K562 (cell line): ENCODE results near the gene DLK2. TPM values are rescaled to one million over a fixed set of nuclear protein-coding genes. Genes with fewer than 3 reads are reported as not detected.

Source experiments
- ATAC-seq: fragments of 200-7000 bp; cut with Tn5 transposase; 3 replicates; pipeline ENCODE4 v1.9.1; 2020; ENCODE audit warnings: moderate library complexity
- BruUV-seq: library from RNA; stranded (reverse); fragments of 400-500 nt; replicated peaks from 2 replicates; lab custom pipeline; 2021; lab: Mats Ljungman, UMichigan
- CTCF ChIA-PET: fragments of 300-600 bp; formaldehyde crosslinking; extraction: SDS; loops from one replicate; lab custom pipeline; 2021; ENCODE audit warnings: low intra/inter-chr PET ratio; lab: Yijun Ruan, JAX
- POLR2A ChIA-PET: fragments of 300-600, 350-650 bp; sonication (Branson Sonifier 250); formaldehyde crosslinking; extraction: SDS; loops from one replicate; lab custom pipeline; 2021; ENCODE audit warnings: antibody characterized with exemption, inconsistent platforms; lab: Yijun Ruan, JAX
- DNase-seq, 4 experiments: peaks; one replicate each; pipeline versions ENCODE4 v3.0.0 to v3.0.0-alpha.2; 2011 to 2018; ENCODE audit warnings: low spot score in 3 of 4, mixed read lengths in 3 of 4; ENCODE audit errors: extremely low read depth in 1 of 4
- FAIRE-seq: peaks from 2 replicates; lab custom pipeline; 2011; peaks lifted over from hg19 to GRCh38; lab: Jason Lieb, UNC
- H2AFZ ChIP-seq: 2 replicates; pipeline ENCODE4 v1.6.0; 2011; ENCODE audit warnings: low read depth, low read length, control low read depth, inconsistent platforms
- H3K27ac ChIP-seq: fragments of 200-600 bp; 3 replicates; pipeline ENCODE4 v1.8.0; 2011; ENCODE audit warnings: low read depth, mild to moderate bottlenecking, control low read depth, inconsistent platforms, low read length, moderate library complexity, mixed read lengths; ENCODE audit errors: extremely low read depth
- H3K27me3 ChIP-seq, 2 experiments: fragments of 300-600 bp in 1 of 2; 2 replicates in 1 of 2; 3 replicates in 1 of 2; pipeline versions ENCODE4 v1.6.0 to v1.8.0; 2011; ENCODE audit warnings: inconsistent platforms in 2 of 2, low read length in 2 of 2, mild to moderate bottlenecking in 1 of 2, mixed read lengths in 1 of 2, moderate library complexity in 1 of 2; ENCODE audit not compliant: control insufficient read depth in 2 of 2, insufficient read depth in 2 of 2
- H3K36me3 ChIP-seq: fragments of 300-600 bp; 3 replicates; pipeline ENCODE4 v1.8.0; 2011; ENCODE audit warnings: mild to moderate bottlenecking, low read length, inconsistent platforms; ENCODE audit not compliant: control insufficient read depth, insufficient read depth
- H3K4me1 ChIP-seq, 2 experiments: fragments of 200-600 bp in 1 of 2; replicated peaks in 1 of 2; 2 replicates in 1 of 2; 3 replicates in 1 of 2; pipeline versions ENCODE4 v1.5.1 to v1.8.0; 2011; ENCODE audit warnings: inconsistent platforms in 2 of 2, low read length in 2 of 2, mild to moderate bottlenecking in 1 of 2, mixed read lengths in 1 of 2, moderate library complexity in 1 of 2; ENCODE audit not compliant: control insufficient read depth in 2 of 2, insufficient read depth in 2 of 2
- H3K4me2 ChIP-seq: 2 replicates; pipeline ENCODE4 v1.6.1; 2011; ENCODE audit warnings: low read length, control low read depth, inconsistent platforms, mixed read lengths; ENCODE audit not compliant: insufficient read depth
- H3K4me3 ChIP-seq: fragments of 200-600 bp; sonication (generic), shearing (Covaris generic); 2 replicates; pipeline ENCODE4 v1.5.1; 2016; ENCODE audit warnings: control low read depth, inconsistent platforms
- H3K79me2 ChIP-seq: fragments of 200-600 bp; 3 replicates; pipeline ENCODE4 v1.8.0; 2011; ENCODE audit warnings: low read length, inconsistent platforms; ENCODE audit not compliant: control insufficient read depth, insufficient read depth
- H3K9ac ChIP-seq, 2 experiments: 2 replicates each; pipeline versions ENCODE4 v1.6.0 to v1.6.1; 2011; ENCODE audit warnings: low read depth in 2 of 2, low read length in 2 of 2, control low read depth in 1 of 2, inconsistent platforms in 1 of 2, mild to moderate bottlenecking in 1 of 2, mixed read lengths in 1 of 2; ENCODE audit not compliant: insufficient read depth in 1 of 2
- H3K9me1 ChIP-seq: one replicate; pipeline ENCODE4 v1.6.0; 2011; ENCODE audit warnings: inconsistent platforms, mild to moderate bottlenecking, low read length, moderate library complexity; ENCODE audit not compliant: control insufficient read depth, insufficient read depth
- H3K9me3 ChIP-seq: replicated peaks from 2 replicates; pipeline ENCODE4 v1.5.1; 2011; ENCODE audit warnings: low read depth, low read length, inconsistent platforms; ENCODE audit not compliant: control insufficient read depth, insufficient read depth
- H4K20me1 ChIP-seq: replicated peaks from 2 replicates; pipeline ENCODE4 v1.6.1; 2011; ENCODE audit warnings: low read length, inconsistent platforms, mixed read lengths; ENCODE audit not compliant: control insufficient read depth, insufficient read depth
- DPF2 ChIP-seq: fragments of 450-650 bp; IDR thresholded peaks from 2 replicates; pipeline ENCODE4 v1.6.1; 2016
- E2F1 ChIP-seq: sonication (generic); formaldehyde crosslinking; IDR thresholded peaks from 2 replicates; pipeline ENCODE4 v1.8.1; 2023; ENCODE audit warnings: mild to moderate bottlenecking, missing genetic modification reagents, moderate library complexity
- ELF2 ChIP-seq: fragments of 250-450 bp; sonication (Bioruptor Pico); IDR thresholded peaks from 2 replicates; pipeline ENCODE4 v1.5.0; 2021; ENCODE audit warnings: mild to moderate bottlenecking
- ETV6 ChIP-seq, 3 experiments: fragments of 150-350 bp in 1 of 3; sonication (generic) in 1 of 3; formaldehyde crosslinking in 1 of 3; IDR thresholded peaks; 2 replicates each; pipeline versions ENCODE4 v1.6.1 to v1.8.0; 2014 to 2022; ENCODE audit warnings: borderline replicate concordance in 2 of 3, low read depth in 2 of 3, antibody characterized with exemption in 1 of 3, low read length in 1 of 3, mild to moderate bottlenecking in 1 of 3, missing genetic modification reagents in 1 of 3
- HNRNPLL ChIP-seq: fragments of 200-400 bp; formaldehyde crosslinking; IDR thresholded peaks from 2 replicates; pipeline ENCODE4 v1.6.1; 2017; ENCODE audit warnings: low read length, low read depth, mild to moderate bottlenecking; ENCODE audit not compliant: poor library complexity, severe bottlenecking
- JUN ChIP-seq, 2 experiments: sonication (generic) in 1 of 2; formaldehyde crosslinking in 1 of 2; IDR thresholded peaks; 2 replicates each; pipeline versions ENCODE4 v1.6.1 to v1.8.0; 2012 to 2022; ENCODE audit warnings: borderline replicate concordance in 2 of 2, mild to moderate bottlenecking in 2 of 2, improper control_type of control experiment in 1 of 2, low read depth in 1 of 2, low read length in 1 of 2, missing genetic modification reagents in 1 of 2
- MAFF ChIP-seq: IDR thresholded peaks from 2 replicates; pipeline ENCODE4 v1.6.1; 2012; ENCODE audit warnings: low read length, improper control_type of control experiment
- MBD2 ChIP-seq: sonication (generic); IDR thresholded peaks from 2 replicates; pipeline ENCODE4 v1.6.1; 2016; ENCODE audit warnings: low read depth, borderline replicate concordance
- SMARCA4 ChIP-seq: fragments of 450-650 bp; IDR thresholded peaks from 2 replicates; pipeline ENCODE4 v1.6.1; 2016
- SMARCC2 ChIP-seq: fragments of 450-650 bp; IDR thresholded peaks from 2 replicates; pipeline ENCODE4 v1.6.1; 2017; ENCODE audit warnings: antibody characterized with exemption, moderate library complexity, mild to moderate bottlenecking, low read depth
- SREBF2 ChIP-seq: sonication (generic); formaldehyde crosslinking; IDR thresholded peaks from 2 replicates; pipeline ENCODE4 v1.4.0; 2020; ENCODE audit warnings: mild to moderate bottlenecking, missing genetic modification reagents
- TAF1 ChIP-seq: IDR thresholded peaks from 2 replicates; pipeline ENCODE4 v1.6.1; 2011; ENCODE audit warnings: mild to moderate bottlenecking, low read length, moderate library complexity; ENCODE audit not compliant: insufficient read depth, control insufficient read depth, severe bottlenecking; ENCODE audit errors: extremely low read depth
- TOE1 ChIP-seq, 2 experiments: fragments of 450-650 bp in 1 of 2; sonication (generic) in 1 of 2; formaldehyde crosslinking in 1 of 2; IDR thresholded peaks; 2 replicates each; pipeline versions ENCODE4 v1.7.1 to v1.8.0; 2016 to 2022; ENCODE audit warnings: borderline replicate concordance in 2 of 2, mild to moderate bottlenecking in 2 of 2, antibody characterized with exemption in 1 of 2, inconsistent platforms in 1 of 2, low read depth in 1 of 2, missing genetic modification reagents in 1 of 2, moderate library complexity in 1 of 2
- VEZF1 ChIP-seq: fragments of 200-800 bp; sonication (Bioruptor generic); IDR thresholded peaks from 2 replicates; pipeline ENCODE4 v1.6.1; 2017; ENCODE audit warnings: missing genetic modification characterization, missing compliant biosample characterization
- ZBTB2 ChIP-seq: fragments of 450-650 bp; IDR thresholded peaks from 2 replicates; pipeline ENCODE4 v1.6.1; 2016; ENCODE audit warnings: antibody characterized with exemption
- WGBS: fragments of 100-300 bp; shearing (Covaris generic); methylation state at CpG from one replicate; pipeline ENCODE4 v1.1.6; 2016; ENCODE audit warnings: low coverage, mixed read lengths; ENCODE audit not compliant: insufficient coverage; ENCODE audit errors: missing lambda C conversion rate; 5-methylcytosine and 5-hydroxymethylcytosine counted together
- in situ Hi-C: fragments of 300-500 bp; cut with MboI; formaldehyde crosslinking; loops from 4 replicates; pipeline ENCODE4 v1.15.0; 2018; ENCODE audit warnings: inconsistent platforms, mixed read lengths
- intact Hi-C: fragments of 100-400 bp; cut with micrococcal nuclease; formaldehyde crosslinking; loops from 2 replicates; pipeline ENCODE4 v1.14.2; 2022
- polyA plus RNA-seq, 8 experiments: library from polyadenylated mRNA; depleted of rRNA in 4 of 8; stranded (reverse) in 5 of 8; unstranded in 3 of 8; fragments of >200 nt; fragmentation: Nextera tagmentation in 2 of 8; fragmentation: Illumina TruSeq in 1 of 8; extraction: Ambion mirVana in 2 of 8; extraction: Trizol in 1 of 8; gene quantifications; 2 replicates each; pipeline versions ENCODE4 v1.2.1 to v1.2.3, GENCODE V29; 2011 to 2014; ENCODE audit warnings: inconsistent platforms in 1 of 8, missing spikeins in 1 of 8
- total RNA-seq, 7 experiments: library from RNA; depleted of rRNA in 6 of 7; stranded (reverse); fragments of >200 nt in 6 of 7; fragmentation: Illumina TruSeq in 2 of 7; extraction: Trizol in 2 of 7; gene quantifications; 2 replicates each; pipeline versions ENCODE4 v1.2.1 to v1.2.3, GENCODE V29; 2011 to 2021; ENCODE audit warnings: low replicate concordance in 1 of 7

Gene DLK2
- total and polyA plus RNA-seq, 9 of the 15 experiments (the other 6 are each of a cell fraction or from before 2014, with no cell fraction given) = 0.11 to 0.53 (median 0.29) TPM; not detected in 3

GRCh38 chr6:43427406-43428111, 27.8 kb downstream of the DLK2 start, which contains the start of gene ABCC10:
ABCC10 (plus strand) TSS chr6:43427541; CDS start chr6:43427979, 438 bp downstream.
- TSS peak; percentile 77 for BruUV-seq
- Histone ChIP-seq H3K79me2 (peaks cover 14% of the 10 kb centered on the region), H3K4me1 (peaks cover 13 to 20% of the 10 kb centered on the region in 2 experiments), H3K9me1 (no peaks in the 10 kb centered on the region), H3K27ac (peak within 1 kb of the TSS; percentile 73), H3K27me3 (no peaks in the 10 kb centered on the region), H3K9ac (peak within 1 kb of the TSS; percentile 78 to 99), H3K9me3 (no peaks in the 10 kb centered on the region), H4K20me1 (no peaks in the 10 kb centered on the region), H3K4me2 (peak within 1 kb of the TSS; percentile 96), H2AFZ (peak within 1 kb of the TSS; percentile 100), H3K36me3 (peaks cover 6% of the 10 kb centered on the region; the same call in 1 of the 3 replicates), H3K4me3 (peak within 1 kb of the TSS; percentile 69)
- ATAC-seq (peak; percentile 98), DNase-seq (peak; percentile 97 to 99 (median 97)), FAIRE-seq (peak; percentile 98)
- intact Hi-C loops = no loop called here
- ChIA-PET POLR2A (interaction anchor here (0.6 to 1.7 kb wide), 8 partner anchors 10 to 189 kb away, joined by 3 to 6 read pairs (median 3); no protein-coding TSS in a partner anchor), CTCF (interaction anchor here (0.5 kb wide), 2 partner anchors 31 to 133 kb away, joined by 3 to 6 read pairs; no protein-coding TSS in a partner anchor)
- in situ Hi-C loops = no loop called here
- WGBS = under 1% methylated on average over 48 of the region's 49 CpGs
- TF ChIP-seq MAFF = peak; percentile 39; the same call in 1 of the 2 replicates
- TF ChIP-seq E2F1 (CRISPR knock-in tag) = peak; percentile 84; the same call in 1 of the 2 replicates
- no peak for TF ChIP-seq ETV6 (IDR thresholded peaks at IDR 0.05; ENCODE audit: borderline replicate concordance in 1 of 2, low read depth in 2 of 2, low read length in 1 of 2)
- peak; percentile 25; the same call in 1 of the 2 replicates for TF ChIP-seq ETV6 (CRISPR knock-in tag; IDR thresholded peaks at IDR 0.05; ENCODE audit: borderline replicate concordance)
- TF ChIP-seq ELF2 (CRISPR knock-in tag) = peak; percentile 92
- TF ChIP-seq TAF1 = peak; percentile 66
- TF ChIP-seq DPF2 = peak; percentile 79
- 0 out of 2 replicates have a peak, but pooled peaks have one; percentile 46 for TF ChIP-seq SREBF2 (CRISPR knock-in tag)
- TF ChIP-seq MBD2 = peak; percentile 65
- TF ChIP-seq TOE1 (IDR thresholded peaks at IDR 0.05; ENCODE audit: borderline replicate concordance) = 0 out of 2 replicates have a peak, but pooled peaks have one; percentile 25
- TF ChIP-seq TOE1 (CRISPR knock-in tag; IDR thresholded peaks at IDR 0.05; ENCODE audit: borderline replicate concordance, low read depth) = no peak
- peak; percentile 86 for TF ChIP-seq VEZF1 (CRISPR knock-in tag)
- peak; percentile 43; the same call in 1 of the 2 replicates for TF ChIP-seq SMARCA4
- TF ChIP-seq HNRNPLL = peak; percentile 65
- TF ChIP-seq JUN (IDR thresholded peaks at IDR 0.05; ENCODE audit: borderline replicate concordance, low read depth, low read length) = no peak; the same call in 1 of the 2 replicates
- no peak for TF ChIP-seq JUN (CRISPR knock-in tag; IDR thresholded peaks at IDR 0.05; ENCODE audit: borderline replicate concordance)
- TF ChIP-seq SMARCC2 = peak; percentile 35; the same call in 1 of the 2 replicates
- peak; percentile 84 for TF ChIP-seq ZBTB2
